MV-4-11 (cell line): ENCODE results near the gene CLPTM1L.
"Not testable (repeated sequence)": the region's sequence is repeated elsewhere in the genome, so short reads cannot be mapped to it uniquely, and the experiment has no call there.

Experiments
- DNase-seq: peaks from one replicate; lab custom pipeline; 2025; lab: John Stamatoyannopoulos, UW

Gene CLPTM1L

GRCh38 chr5:1276930-1277329, 68.0 kb downstream of the CLPTM1L start:
- DNase-seq: no peak

GRCh38 chr5:1275397-1276391, 69.2 kb downstream of the CLPTM1L start:
- DNase-seq: not testable (repeated sequence)

GRCh38 chr5:1274471-1274870, 70.4 kb downstream of the CLPTM1L start:
- DNase-seq: no peak

- DNase-seq: no peak
Observed at GRCh38 chr5:1273745-1274144, 71.2 kb downstream of the CLPTM1L start.

GRCh38 chr5:1272201-1272600, 72.7 kb downstream of the CLPTM1L start:
- DNase-seq: no peak

GRCh38 chr5:1270933-1271914, 73.7 kb downstream of the CLPTM1L start:
- DNase-seq: no peak

- DNase-seq: no peak
Observed at GRCh38 chr5:1270426-1270825, 74.5 kb downstream of the CLPTM1L start.

- DNase-seq: no peak
Observed at GRCh38 chr5:1268666-1269065, 76.2 kb downstream of the CLPTM1L start.

- DNase-seq: no peak
Observed at GRCh38 chr5:1268056-1268455, 76.8 kb downstream of the CLPTM1L start.
